WTC11 (cell line): ENCODE results near the gene CRACDL.

Experiments used
- AFF4 ChIP-seq: sonication (generic); formaldehyde crosslinking; IDR thresholded peaks from 2 replicates; pipeline ENCODE4 v1.8.1; 2023; ENCODE audit warnings: mild to moderate bottlenecking, missing genetic modification reagents, borderline replicate concordance
- CTCF ChIP-seq: fragments of 200-600 bp; IDR thresholded peaks from 2 replicates; pipeline ENCODE4 v1.8.0; 2022; ENCODE audit warnings: antibody characterized with exemption
- ELF4 ChIP-seq: sonication (generic); formaldehyde crosslinking; IDR thresholded peaks from 2 replicates; pipeline ENCODE4 v1.8.1; 2022; ENCODE audit warnings: low read depth, mild to moderate bottlenecking, moderate library complexity, missing genetic modification reagents
- MAX ChIP-seq: sonication (generic); formaldehyde crosslinking; IDR thresholded peaks from 2 replicates; pipeline ENCODE4 v1.8.0; 2022; ENCODE audit warnings: mild to moderate bottlenecking, missing genetic modification reagents
- MLX ChIP-seq: sonication (generic); formaldehyde crosslinking; IDR thresholded peaks from 2 replicates; pipeline ENCODE4 v1.8.1; 2023; ENCODE audit warnings: mild to moderate bottlenecking, missing genetic modification reagents, moderate library complexity
- MYBL2 ChIP-seq: sonication (generic); formaldehyde crosslinking; IDR thresholded peaks from 2 replicates; pipeline ENCODE4 v1.8.1; 2023; ENCODE audit warnings: mild to moderate bottlenecking, moderate library complexity, missing genetic modification reagents
- RELA ChIP-seq: sonication (generic); formaldehyde crosslinking; IDR thresholded peaks from 2 replicates; pipeline ENCODE4 v1.8.1; 2022; ENCODE audit warnings: missing genetic modification reagents, mild to moderate bottlenecking, borderline replicate concordance
- TEAD4 ChIP-seq: sonication (generic); formaldehyde crosslinking; IDR thresholded peaks from 2 replicates; pipeline ENCODE4 v1.8.0; 2022; ENCODE audit warnings: mild to moderate bottlenecking, missing genetic modification reagents
- ZNF121 ChIP-seq: sonication (generic); formaldehyde crosslinking; IDR thresholded peaks from 2 replicates; pipeline ENCODE4 v1.8.0; 2023; ENCODE audit warnings: missing genetic modification reagents

GRCh38 chr2:98829581-98830270, 106.3 kb downstream of the CRACDL start:
- TF ChIP-seq CTCF (no peak), RELA (CRISPR knock-in tag) (no peak), TEAD4 (no peak), AFF4 (CRISPR knock-in tag) (no peak), ELF4 (no peak), MYBL2 (no peak), MAX (no peak), MLX (CRISPR knock-in tag) (no peak), ZNF121 (CRISPR knock-in tag) (no peak)
